TTC549 (cell line): ENCODE data around the gene ACTRT2.

Experiments used
- FAIRE-seq: peaks from 2 replicates; lab custom pipeline; 2012; peaks lifted over from hg19 to GRCh38; lab: Jason Lieb, UNC

Gene ACTRT2

DNA sequence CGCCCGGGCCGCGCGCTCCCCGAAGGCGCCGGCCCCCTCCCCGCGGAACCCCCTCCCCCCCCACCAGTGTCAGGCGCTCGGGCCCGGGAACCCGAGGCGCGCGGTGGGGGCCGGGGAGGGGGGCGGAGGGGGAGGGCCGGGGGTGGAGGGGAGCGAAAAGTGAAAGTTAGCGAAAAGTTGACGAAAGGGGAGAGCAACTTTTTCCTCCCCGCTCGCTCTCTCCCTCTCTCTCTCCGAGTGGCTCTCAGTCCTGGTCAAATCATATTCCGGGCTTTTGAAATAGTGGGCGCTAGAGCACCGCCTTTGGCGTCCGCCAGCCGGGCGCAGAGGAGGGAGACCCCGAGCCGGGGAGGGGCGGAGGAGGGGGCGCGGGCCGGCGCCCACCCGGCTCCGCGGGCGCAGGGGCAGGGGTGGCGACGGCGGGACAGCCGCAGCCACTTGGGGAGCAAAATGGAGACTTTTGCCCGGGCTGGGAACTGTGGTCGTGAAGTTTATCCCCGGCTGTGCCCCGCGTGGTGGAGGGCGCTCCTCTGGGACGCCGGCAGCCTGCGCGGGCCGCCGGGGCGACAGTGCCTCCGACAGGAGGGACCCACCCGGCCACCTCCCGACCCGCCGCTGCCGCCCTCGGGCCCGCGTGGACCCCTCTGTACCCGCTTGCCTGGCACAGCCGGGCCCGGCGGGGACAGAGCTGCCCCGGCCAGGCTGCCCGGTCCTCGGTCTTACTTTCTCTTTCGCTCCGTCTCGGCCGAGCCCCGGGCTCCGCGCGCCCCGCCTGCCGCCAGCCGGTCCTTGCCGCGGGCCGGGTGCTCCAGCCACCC lies 48.4 kb downstream of the ACTRT2 start:
- FAIRE-seq, result no peak

DNA sequence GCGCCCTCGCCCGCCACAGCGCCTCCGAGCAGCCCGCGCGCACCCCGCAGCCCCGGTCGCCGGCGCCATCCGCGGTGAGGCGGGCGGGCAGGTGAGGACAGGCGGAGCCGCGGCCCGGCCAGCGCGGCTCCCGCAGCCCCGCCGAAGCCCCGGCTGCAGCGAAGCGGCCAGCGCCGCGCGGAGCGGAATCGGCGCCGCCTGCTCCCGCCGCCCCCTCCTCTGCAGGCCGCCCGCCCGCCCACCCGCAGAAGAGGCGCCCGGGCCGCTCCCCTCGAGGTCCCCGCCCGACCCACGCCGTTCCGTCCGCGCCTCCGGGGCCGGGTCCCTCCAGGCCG lies 49.0 kb downstream of the ACTRT2 start:
- no peak for FAIRE-seq

- FAIRE-seq, result no peak
Measured at GRCh38 chr1:3070644-3071564, 49.6 kb downstream of the ACTRT2 start.

DNA sequence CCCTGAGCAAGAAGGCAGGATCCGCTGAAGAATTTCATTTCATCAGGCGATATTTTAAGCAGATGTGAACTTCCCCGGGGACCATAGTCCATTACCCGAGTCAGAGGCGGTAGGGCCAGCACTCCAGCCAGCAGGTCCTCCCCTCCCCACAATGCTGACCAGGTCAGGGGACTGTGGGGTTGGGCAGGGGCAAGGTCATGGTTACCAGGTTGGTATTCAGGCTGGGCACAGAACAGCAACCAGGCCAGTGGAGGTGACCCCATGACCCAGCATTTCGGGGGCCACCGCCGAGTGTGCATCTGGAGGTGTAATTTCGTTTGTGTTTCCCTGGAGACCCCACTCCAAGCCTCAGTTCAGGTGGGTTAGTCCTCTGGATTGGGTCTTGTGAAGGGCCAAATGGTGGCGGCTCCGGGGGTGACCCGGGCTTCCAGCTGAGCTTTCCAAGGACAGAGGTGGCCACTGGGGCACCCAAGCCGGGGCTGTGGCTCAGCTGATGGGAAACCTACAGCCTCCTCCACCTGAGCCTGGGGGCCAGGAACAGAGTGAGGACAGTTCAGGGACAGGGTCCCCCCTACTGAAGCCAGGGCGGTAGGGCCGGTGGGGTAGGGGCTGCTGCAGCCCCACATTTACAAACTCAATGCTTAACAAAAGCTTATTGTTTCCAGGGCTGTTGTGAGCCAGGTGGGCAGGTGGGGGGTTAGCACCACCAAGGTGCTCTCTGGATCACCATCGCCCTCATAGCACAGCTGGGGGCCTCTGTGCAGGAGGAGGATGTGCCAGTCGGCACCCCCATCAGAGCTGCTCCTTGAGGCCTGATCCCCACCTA lies 50.5 kb downstream of the ACTRT2 start:
- FAIRE-seq, result no peak
